ENCODE results near the gene KIF26A. TPM values are rescaled to one million over a fixed set of nuclear protein-coding genes. Genes with fewer than 3 reads are reported as not detected.

Gene KIF26A
- total RNA-seq, 1 donor from 2014 or later, result 0.26 TPM

DNA sequence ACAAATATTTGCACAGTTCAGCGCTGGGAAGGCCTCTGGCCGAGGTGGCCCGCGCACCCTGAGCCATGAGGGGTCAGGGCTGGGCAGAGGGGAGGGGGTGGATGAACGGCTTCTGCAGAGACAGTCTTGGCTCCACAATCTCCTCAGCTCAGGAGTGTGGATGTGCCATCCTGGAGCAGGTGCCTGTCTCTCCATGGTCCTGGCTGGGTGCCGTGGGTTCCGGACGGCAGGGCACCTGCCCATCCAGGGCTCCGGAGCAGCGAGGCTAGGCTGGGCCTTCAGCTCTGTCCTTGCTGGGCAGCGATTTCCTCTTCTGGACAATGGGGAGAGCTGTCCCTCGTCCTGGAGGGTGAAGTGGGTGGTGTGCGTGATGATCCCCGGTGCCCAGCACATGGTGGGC, 55.6 kb downstream of the KIF26A start:
- DNase-seq (ENCODE audit: low read depth) (no peak), FAIRE-seq (no peak)
- H3K27me3 ChIP-seq (ENCODE audit: control insufficient read depth, insufficient read depth, low read length), result no peaks in the 10 kb centered on the region
- TF ChIP-seq, protein P1, sequence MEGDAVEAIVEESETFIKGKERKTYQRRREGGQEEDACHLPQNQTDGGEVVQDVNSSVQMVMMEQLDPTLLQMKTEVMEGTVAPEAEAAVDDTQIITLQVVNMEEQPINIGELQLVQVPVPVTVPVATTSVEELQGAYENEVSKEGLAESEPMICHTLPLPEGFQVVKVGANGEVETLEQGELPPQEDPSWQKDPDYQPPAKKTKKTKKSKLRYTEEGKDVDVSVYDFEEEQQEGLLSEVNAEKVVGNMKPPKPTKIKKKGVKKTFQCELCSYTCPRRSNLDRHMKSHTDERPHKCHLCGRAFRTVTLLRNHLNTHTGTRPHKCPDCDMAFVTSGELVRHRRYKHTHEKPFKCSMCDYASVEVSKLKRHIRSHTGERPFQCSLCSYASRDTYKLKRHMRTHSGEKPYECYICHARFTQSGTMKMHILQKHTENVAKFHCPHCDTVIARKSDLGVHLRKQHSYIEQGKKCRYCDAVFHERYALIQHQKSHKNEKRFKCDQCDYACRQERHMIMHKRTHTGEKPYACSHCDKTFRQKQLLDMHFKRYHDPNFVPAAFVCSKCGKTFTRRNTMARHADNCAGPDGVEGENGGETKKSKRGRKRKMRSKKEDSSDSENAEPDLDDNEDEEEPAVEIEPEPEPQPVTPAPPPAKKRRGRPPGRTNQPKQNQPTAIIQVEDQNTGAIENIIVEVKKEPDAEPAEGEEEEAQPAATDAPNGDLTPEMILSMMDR (IDR thresholded peaks at IDR 0.05; ENCODE audit: insufficient read depth, low read length, severe bottlenecking), result no peak
- H3K36me3 ChIP-seq (ENCODE audit: control insufficient read depth, insufficient read depth, low read length), result no peaks in the 10 kb centered on the region
- no peak overlapping the region for H3K4me3 ChIP-seq (ENCODE audit: low read depth, low read length)

DNA sequence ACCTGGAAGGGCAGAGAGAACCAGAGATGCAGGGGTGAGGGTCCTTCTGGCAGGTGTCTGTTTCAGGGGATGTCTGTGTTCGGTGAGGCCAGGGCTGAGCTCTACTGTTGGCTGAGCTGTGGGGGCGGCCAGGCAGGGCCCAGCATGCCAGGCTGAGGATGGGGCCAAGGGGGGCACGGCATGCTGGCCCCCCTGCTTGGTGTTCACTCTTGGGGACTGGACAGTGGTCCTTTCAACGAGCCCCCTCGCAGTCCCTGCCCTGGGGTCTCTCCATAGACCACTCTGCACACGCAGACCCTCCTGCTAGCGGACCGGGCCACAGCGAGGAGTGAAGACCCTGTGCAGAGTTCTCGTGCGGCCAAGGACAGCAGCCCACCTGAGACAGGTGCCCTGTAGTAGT, 56.3 kb downstream of the KIF26A start:
- Histone ChIP-seq H3K4me3 (ENCODE audit: low read depth, low read length) (no peak overlapping the region), H3K27me3 (ENCODE audit: control insufficient read depth, insufficient read depth, low read length) (no peaks in the 10 kb centered on the region), H3K36me3 (ENCODE audit: control insufficient read depth, insufficient read depth, low read length) (no peaks in the 10 kb centered on the region)
- DNase-seq (ENCODE audit: low read depth) (no peak), FAIRE-seq (no peak)
- TF ChIP-seq, protein P1 (IDR thresholded peaks at IDR 0.05; ENCODE audit: insufficient read depth, low read length, severe bottlenecking), result no peak

DNA sequence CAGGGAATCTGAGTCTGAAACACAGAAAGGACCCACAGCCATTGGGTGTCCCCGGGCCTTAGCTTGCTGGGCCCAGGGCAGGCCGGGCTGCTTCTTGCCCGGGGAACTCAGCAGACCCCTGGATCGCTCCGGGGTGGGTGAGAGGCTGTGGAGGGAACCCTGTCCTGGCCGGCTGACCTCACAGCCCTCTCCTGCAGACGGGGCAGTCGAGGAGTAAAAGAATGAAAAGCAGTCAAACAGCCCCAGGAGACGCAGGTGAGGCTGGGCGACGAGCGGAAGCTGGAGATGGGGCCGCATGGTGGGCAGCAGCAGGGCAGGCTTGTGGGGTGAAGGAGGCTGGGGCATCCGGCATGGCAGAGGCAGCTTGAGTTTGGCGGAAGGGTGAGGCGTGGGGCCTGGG, 57.0 kb downstream of the KIF26A start:
- H3K27me3 ChIP-seq (ENCODE audit: control insufficient read depth, insufficient read depth, low read length), result no peaks in the 10 kb centered on the region
- TF ChIP-seq, protein P1 (IDR thresholded peaks at IDR 0.05; ENCODE audit: insufficient read depth, low read length, severe bottlenecking), result no peak
- no peaks in the 10 kb centered on the region for H3K36me3 ChIP-seq (ENCODE audit: control insufficient read depth, insufficient read depth, low read length)
- DNase-seq (ENCODE audit: low read depth) (no peak), FAIRE-seq (no peak)
- H3K4me3 ChIP-seq (ENCODE audit: low read depth, low read length), result no peak overlapping the region

DNA sequence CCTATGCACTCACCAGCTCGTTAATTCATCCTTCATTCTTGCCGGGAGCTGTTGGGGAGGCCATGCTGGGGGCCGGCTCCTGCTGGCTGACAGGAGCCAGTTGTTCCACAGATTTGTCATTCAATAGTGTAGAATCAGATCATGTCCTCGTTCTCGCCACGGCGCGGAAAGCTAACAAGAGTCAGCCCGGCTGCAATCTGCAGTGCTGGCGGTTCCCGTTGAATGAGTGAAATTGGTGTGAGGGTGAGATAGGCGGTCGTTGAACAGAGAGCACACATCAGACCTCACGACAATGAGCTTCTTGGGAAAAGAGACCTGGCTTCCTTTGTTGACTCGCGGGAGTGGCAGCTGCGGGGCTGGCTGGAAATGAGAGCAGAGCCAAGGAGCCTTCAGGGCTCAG, 57.5 kb downstream of the KIF26A start:
- H3K4me3 ChIP-seq (ENCODE audit: low read depth, low read length), result no peak overlapping the region
- no peak for FAIRE-seq
- no peak for DNase-seq (ENCODE audit: low read depth)
- no peaks in the 10 kb centered on the region for H3K27me3 ChIP-seq (ENCODE audit: control insufficient read depth, insufficient read depth, low read length)
- H3K36me3 ChIP-seq (ENCODE audit: control insufficient read depth, insufficient read depth, low read length), result no peaks in the 10 kb centered on the region
- TF ChIP-seq, protein P1 (IDR thresholded peaks at IDR 0.05; ENCODE audit: insufficient read depth, low read length, severe bottlenecking), result no peak

- no peak overlapping the region for H3K4me3 ChIP-seq (ENCODE audit: low read depth, low read length)
- no peaks in the 10 kb centered on the region for H3K36me3 ChIP-seq (ENCODE audit: control insufficient read depth, insufficient read depth, low read length)
- DNase-seq (ENCODE audit: low read depth) (no peak), FAIRE-seq (no peak)
- TF ChIP-seq, protein P1 (IDR thresholded peaks at IDR 0.05; ENCODE audit: insufficient read depth, low read length, severe bottlenecking), result no peak
- H3K27me3 ChIP-seq (ENCODE audit: control insufficient read depth, insufficient read depth, low read length), result no peaks in the 10 kb centered on the region
Measured at GRCh38 chr14:104196461-104197140, 58.2 kb downstream of the KIF26A start.

Measured in bronchial epithelial cell (primary cell).